NCI-H187 treated with DMSO at 0.1 percent for 48 hours (cell line): ENCODE results near the gene KRTAP10-6.
"Not testable (repeated sequence)": the region's sequence is repeated elsewhere in the genome, so short reads cannot be mapped to it uniquely, and the experiment has no call there.

Source experiments
- DNase-seq: peaks from one replicate; lab custom pipeline; 2025; lab: John Stamatoyannopoulos, UW

KRTAP10-6 gene

DNA sequence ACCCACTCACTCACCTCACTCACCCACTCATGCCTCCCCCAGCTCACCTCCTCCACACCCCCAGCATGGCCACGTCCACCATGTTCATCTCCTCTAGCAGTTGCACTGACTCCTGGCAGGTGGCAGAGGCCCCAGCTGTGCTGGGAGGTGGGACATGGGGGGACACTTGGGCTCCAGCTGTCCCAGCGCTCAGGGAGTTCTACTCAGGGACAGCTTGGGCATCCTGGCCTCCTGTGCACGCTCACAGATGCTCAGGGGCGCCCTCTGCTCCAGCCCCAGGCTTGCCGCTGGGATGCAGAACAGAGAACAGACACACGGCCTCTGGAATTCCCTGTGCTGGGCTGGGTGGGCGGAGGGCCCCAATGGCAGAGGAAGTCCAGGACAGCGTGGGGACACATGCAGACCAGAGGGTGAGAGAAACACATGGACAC lies 24.8 kb upstream of the KRTAP10-6 start:
- no peak for DNase-seq

DNA sequence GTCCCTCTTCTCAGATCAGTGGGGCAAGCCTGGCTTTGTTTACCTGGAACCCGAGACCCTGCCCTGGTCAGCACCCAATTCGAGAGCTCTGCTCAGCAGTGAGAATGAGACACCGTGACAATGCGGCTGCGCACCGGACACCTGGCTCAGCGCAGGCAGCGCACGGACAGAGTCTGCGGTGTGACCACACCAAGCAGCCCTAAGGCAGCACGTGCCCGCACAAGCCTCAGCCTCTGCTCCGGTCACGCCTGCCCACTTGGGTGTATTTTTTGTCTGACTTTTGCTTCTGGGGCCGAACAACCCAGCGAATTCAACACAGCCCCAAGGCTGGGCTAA lies 24.3 kb upstream of the KRTAP10-6 start:
- DNase-seq: no peak

GRCh38 chr21:44615911-44616590 lies 23.7 kb upstream of the KRTAP10-6 start:
- no peak for DNase-seq

DNA sequence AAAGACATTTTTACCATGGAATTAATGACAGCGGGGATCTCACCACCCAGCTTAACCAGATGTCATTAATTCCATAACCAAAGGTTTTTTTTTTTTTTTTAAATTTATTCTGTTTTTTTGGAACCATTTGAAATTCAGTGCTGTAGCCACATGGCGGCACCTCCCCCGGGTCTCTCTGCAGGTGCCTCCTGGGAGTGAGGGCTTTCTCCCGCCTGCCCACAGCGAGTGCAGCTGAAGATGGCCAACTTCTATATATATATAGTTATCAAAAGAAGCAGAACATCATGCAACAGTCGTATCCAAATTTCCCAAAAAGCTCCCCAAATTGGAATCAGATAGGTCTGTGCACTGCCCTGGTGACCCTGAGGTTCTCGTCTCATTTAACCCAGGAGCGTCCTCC lies 23.2 kb upstream of the KRTAP10-6 start:
- no peak for DNase-seq

- no peak for DNase-seq
Observed at GRCh38 chr21:44614961-44615391, 22.7 kb upstream of the KRTAP10-6 start.

DNA sequence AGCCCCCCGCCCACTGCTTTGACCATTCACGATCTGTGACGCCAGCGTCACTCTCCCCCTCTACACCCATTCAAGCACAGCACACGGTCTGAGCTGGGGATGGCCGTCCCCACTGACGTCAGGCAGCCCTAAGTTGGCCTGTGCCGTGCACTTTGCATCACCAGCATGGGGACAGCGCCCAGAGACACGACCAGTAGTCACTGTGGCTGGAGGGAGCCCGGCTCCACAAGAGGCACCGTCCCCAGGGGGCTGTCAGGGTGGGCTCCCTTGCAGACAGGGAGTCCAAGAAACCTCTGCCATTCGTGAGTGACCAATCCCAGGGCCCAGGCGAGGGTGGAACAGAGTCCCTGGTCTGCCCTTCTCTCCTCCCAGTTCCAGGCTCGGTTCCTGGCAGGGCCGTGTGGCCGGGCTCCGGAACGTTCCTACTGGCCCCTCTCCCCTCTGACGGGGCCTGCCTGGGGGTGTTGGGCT lies 21.9 kb upstream of the KRTAP10-6 start:
- no peak for DNase-seq

GRCh38 chr21:44613386-44614155 lies 21.3 kb upstream of the KRTAP10-6 start:
- DNase-seq: no peak

DNA sequence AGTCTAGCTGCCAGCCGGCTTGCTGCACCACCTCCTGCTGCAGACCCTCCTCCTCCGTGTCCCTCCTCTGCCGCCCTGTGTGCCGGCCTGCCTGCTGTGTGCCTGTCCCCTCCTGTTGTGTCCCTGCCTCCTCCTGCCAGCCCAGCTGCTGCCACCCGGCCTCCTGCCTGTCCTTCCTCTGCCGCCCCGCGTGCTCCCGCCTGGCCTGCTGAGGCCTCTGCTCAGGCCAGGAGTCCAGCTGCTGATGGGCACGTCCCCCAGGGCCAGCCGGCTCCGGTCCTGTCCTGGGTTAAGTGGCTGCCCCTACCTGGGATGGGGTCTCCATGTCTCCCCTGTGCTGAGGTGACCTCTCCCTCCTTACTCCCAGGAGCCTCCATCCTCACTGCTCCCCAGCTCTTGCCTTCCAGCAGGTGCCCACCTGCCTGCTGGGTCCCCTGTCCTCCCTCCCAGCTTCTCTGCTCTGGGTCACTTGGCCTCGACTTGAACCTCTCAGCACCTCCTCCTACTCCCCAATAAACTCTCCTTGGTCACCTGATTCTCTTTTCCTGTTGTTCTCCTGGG lies 20.4 kb upstream of the KRTAP10-6 start:
- no peak for DNase-seq

DNA sequence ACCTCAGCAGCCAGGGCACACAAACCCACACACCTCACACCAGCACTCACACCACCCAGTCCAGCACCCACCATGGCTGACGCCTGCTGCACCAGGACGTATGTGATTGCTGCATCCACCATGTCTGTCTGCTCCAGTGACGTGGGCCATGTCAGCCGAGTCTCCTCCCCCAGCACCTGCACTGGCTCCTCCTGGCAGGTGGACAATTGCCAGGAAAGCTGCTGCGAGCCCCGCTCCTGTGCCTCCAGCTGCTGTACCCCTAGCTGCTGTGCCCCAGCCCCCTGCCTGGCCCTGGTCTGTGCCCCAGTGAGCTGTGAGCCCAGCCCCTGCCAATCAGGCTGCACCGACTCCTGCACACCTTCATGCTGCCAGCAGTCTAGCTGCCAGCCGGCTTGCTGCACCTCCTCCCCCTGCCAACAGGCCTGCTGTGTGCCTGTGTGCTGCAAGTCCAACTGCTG lies 19.8 kb upstream of the KRTAP10-6 start, which contains the start of gene KRTAP10-8:
TSS of gene KRTAP10-8 (plus strand) at position 51 of the 458 bp plus-strand sequence. CDS start at position 73, 22 bp downstream.
- DNase-seq: no peak

- no peak for DNase-seq
Observed at GRCh38 chr21:44611551-44611950, 19.2 kb upstream of the KRTAP10-6 start.

DNA sequence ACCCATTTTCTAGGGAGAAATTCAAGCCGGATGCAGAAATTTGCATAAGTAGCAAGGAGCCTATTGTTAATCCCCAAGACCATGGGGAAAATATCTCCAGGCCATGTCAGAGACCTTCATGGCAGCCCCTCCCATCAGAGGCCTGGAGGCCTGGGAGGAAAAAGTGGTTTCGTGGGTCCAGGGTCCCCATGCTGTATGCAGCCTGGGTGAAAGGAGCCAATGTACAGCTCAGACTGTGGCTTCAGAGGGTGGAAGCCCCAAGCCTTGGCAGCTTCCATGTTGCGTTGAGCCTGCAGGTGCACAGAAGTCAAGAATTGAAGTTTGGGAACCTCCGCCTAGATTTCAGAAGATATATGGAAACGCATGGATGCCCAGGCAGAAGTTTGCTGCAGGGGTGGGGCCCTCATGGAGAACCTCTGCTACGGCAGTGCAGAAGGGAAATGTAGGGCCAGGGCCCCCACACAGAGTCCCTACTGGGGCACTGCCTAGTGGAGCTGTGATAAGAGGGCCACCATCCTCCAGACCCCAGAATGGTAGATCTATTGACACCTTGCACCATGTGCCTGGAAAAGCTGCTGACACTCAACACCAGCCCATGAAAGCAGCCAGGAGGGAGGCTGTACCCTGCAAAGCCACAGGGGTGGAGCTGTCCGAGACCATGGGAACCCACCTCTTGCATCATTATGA lies 18.0 kb upstream of the KRTAP10-6 start:
- DNase-seq: not testable (repeated sequence)

DNA sequence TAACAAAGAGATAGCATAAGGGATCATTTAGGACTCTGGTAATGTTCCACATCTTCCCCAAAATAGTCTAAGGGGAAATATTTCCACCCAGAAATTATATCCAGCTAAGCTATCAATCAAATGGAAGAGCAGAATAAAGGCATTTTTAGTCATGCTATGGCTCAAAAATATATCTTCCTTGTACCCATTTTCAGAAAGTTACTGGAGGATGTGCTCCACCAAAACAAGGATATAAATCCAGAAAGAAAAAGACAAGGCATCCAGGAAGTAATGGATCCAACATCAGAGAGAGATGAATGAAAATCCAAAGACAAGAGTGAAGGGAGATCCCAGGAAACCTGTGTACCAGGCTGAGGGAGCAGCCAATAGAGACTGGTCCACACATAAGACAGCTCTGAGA lies 16.9 kb upstream of the KRTAP10-6 start:
- DNase-seq: no peak

DNA sequence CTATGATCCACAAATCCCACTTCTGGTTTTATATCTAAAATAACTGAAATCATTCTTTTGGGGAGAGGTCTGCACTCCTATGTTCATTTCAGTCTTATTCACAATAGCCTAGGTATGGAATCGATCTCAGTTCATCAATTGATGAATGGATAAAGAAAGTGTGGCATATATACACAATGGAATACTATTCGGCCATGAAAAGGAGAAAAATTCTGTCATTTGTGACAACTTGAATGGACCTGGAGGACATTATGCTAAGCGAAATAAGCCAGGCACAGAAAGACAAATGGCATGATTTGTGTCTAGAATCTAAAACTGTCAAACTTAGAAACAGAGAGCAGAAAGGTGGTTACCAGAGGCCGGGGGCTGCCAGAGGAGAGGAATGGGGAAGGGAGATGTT lies 14.2 kb upstream of the KRTAP10-6 start:
- no peak for DNase-seq

- DNase-seq: no peak
Observed at GRCh38 chr21:44603911-44604310, 11.6 kb upstream of the KRTAP10-6 start.

- DNase-seq: no peak
Observed at GRCh38 chr21:44603109-44603875, 11.0 kb upstream of the KRTAP10-6 start.

- no peak for DNase-seq
Observed at GRCh38 chr21:44602463-44602850, 10.2 kb upstream of the KRTAP10-6 start.

GRCh38 chr21:44601596-44602462 lies 9.5 kb upstream of the KRTAP10-6 start:
- no peak for DNase-seq

DNA sequence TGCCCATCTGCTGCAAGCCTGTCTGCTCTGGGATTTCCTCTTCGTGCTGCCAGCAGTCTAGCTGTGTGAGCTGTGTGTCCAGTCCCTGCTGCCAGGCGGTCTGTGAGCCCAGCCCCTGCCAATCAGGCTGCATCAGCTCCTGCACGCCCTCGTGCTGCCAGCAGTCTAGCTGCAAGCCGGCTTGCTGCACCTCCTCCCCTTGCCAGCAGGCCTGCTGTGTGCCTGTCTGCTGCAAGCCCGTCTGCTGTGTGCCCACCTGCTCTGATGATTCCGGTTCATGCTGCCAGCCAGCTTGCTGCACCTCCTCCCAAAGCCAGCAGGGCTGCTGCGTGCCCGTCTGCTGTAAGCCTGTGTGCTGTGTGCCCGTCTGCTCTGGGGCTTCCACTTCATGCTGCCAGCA lies 8.8 kb upstream of the KRTAP10-6 start:
- DNase-seq: not testable (repeated sequence)

DNA sequence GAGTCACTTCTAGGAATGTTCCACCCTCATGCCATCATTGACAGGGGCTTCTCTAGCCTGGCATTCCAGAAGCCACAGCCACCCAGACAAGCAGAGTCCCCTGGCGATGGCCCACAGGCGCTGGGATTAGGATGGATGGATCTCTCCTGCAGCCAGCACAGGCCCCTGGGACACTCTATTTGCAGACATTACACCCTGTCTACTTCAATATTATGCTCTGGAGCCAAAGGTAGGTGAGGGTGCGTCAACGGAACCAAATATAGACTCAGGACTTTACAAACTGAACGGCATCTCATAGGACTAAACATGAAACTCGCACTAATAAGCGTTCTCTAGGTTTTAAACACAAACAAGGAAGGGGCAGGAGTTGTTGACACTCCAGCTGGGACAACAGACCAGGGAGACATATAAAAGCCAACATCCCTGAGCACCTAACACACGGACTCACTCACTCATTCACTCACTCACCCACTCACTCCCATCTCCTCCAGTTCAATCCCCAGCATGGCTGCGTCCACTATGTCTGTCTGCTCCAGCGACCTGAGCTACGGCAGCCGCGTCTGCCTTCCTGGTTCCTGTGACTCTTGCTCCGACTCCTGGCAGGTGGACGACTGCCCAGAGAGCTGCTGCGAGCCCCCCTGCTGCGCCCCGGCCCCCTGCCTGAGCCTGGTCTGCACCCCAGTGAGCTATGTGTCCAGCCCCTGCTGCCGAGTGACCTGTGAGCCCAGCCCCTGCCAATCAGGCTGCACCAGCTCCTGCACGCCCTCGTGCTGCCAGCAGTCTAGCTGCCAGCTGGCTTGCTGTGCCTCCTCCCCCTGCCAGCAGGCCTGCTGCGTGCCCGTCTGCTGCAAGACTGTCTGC lies 8.0 kb upstream of the KRTAP10-6 start, which contains the start of gene KRTAP10-7:
TSS of gene KRTAP10-7 (plus strand) at position 480 of the 861 bp plus-strand sequence. CDS start at position 505, 25 bp downstream.
- not testable (repeated sequence) for DNase-seq
